Esophagus squamous epithelium (tissue), 5 donors: Measurements from ENCODE around the gene RASAL2. TPM values are rescaled to one million over a fixed set of nuclear protein-coding genes. Genes with fewer than 3 reads are reported as not detected.

Source experiments
- DNase-seq: peaks from one replicate; lab custom pipeline; 2025; lab: John Stamatoyannopoulos, UW
- H3K27ac ChIP-seq, 4 donors: fragments of 200-600 bp; sonication (generic); one replicate each; pipeline ENCODE4 v1.5.1; 2016 to 2019; ENCODE audit warnings: mild to moderate bottlenecking in 1 of 4
- H3K27me3 ChIP-seq, 4 donors: fragments of 200-600 bp; sonication (generic); 1 replicate in 3 of 4; 2 replicates in 1 of 4; pipeline versions ENCODE4 v1.5.1 to v1.6.0; 2017 to 2021; ENCODE audit warnings: antibody characterized with exemption in 1 of 4
- H3K36me3 ChIP-seq, 3 donors: fragments of 200-600 bp; sonication (generic); one replicate each; pipeline ENCODE4 v1.5.1; 2016 to 2019
- H3K4me1 ChIP-seq, 3 donors: fragments of 200-600 bp; sonication (generic); one replicate each; pipeline ENCODE4 v1.5.1; 2017 to 2019
- H3K4me3 ChIP-seq, 4 donors: fragments of 200-600 bp; sonication (generic); 1 replicate in 3 of 4; 2 replicates in 1 of 4; pipeline ENCODE4 v1.5.1; 2016 to 2019; ENCODE audit warnings: mild to moderate bottlenecking in 2 of 4, moderate library complexity in 1 of 4
- H3K9me3 ChIP-seq, 3 donors: fragments of 200-600 bp; sonication (generic); one replicate each; pipeline ENCODE4 v1.5.1; 2016 to 2019
- CTCF ChIP-seq, 6 experiments: fragments of 450-650 bp in 4 of 6; fragments of 200-600 bp in 2 of 6; sonication (generic) in 2 of 6; IDR thresholded peaks; one replicate each; pipeline ENCODE4 v1.5.1; 2016 to 2019; ENCODE audit warnings: antibody characterized with exemption in 6 of 6, mild to moderate bottlenecking in 4 of 6, moderate library complexity in 4 of 6
- POLR2A ChIP-seq, 4 donors: fragments of 450-650 bp; IDR thresholded peaks; one replicate each; pipeline ENCODE4 v1.6.1; 2017; ENCODE audit warnings: antibody characterized with exemption in 4 of 4, mild to moderate bottlenecking in 4 of 4, moderate library complexity in 3 of 4
- WGBS, 2 donors: methylation state at CpG; one replicate each; pipeline ENCODE4 v1.1.5; 2018; 5-methylcytosine and 5-hydroxymethylcytosine counted together
- intact Hi-C: fragments of 100-400 bp; cut with DNase I; formaldehyde crosslinking; loops from one replicate; pipeline ENCODE4 v1.15.0; 2022
- total RNA-seq, 4 donors: library from RNA; depleted of rRNA; stranded (reverse); fragments of >200 nt; gene quantifications; one replicate each; pipeline ENCODE4 v1.1.0, GENCODE V29; 2016
- donor health status: DM: yes; HTN: yes; CAD: no.

The RASAL2 gene
- total RNA-seq, 4 donors from 2014 or later, result 20.4 to 29.8 (median 25.5) TPM

GRCh38 chr1:178061620-178062019 lies 32.3 kb upstream of the RASAL2 start:
- DNase-seq, result no peak
- 50 to 63% methylated on average over 1 of the region's 1 CpG for WGBS, 2 donors
- H3K9me3 ChIP-seq, result no peaks in the 10 kb centered on the region
- no peaks in the 10 kb centered on the region for H3K27me3 ChIP-seq
- TF ChIP-seq POLR2A (IDR thresholded peaks at IDR 0.05) (no peak), CTCF (IDR thresholded peaks at IDR 0.05) (no peak)
- peak overlapping the region; percentile 59 to 81 (median 72) for H3K27ac ChIP-seq
- H3K4me3 ChIP-seq, result no peak overlapping the region
- intact Hi-C loops, result no loop called here
- H3K4me1 ChIP-seq, result peaks cover 25 to 53% (median 35%) of the 10 kb centered on the region in 3 donors
- no peaks in the 10 kb centered on the region for H3K36me3 ChIP-seq

GRCh38 chr1:178064191-178064821 lies 29.6 kb upstream of the RASAL2 start:
- Histone ChIP-seq H3K4me3 (no peak overlapping the region), H3K27ac (no peak overlapping the region), H3K27me3 (no peaks in the 10 kb centered on the region), H3K9me3 (no peaks in the 10 kb centered on the region), H3K36me3 (no peaks in the 10 kb centered on the region), H3K4me1 (peaks cover 12 to 27% (median 16%) of the 10 kb centered on the region in 3 donors)
- TF ChIP-seq CTCF (IDR thresholded peaks at IDR 0.05) (no peak), POLR2A (IDR thresholded peaks at IDR 0.05) (no peak)
- WGBS, 2 donors, result 82 to 85% methylated on average over 7 of the region's 8 CpGs
- intact Hi-C loops, result no loop called here
- no peak for DNase-seq

- Histone ChIP-seq H3K36me3 (no peaks in the 10 kb centered on the region), H3K4me3 (no peak overlapping the region), H3K27me3 (no peaks in the 10 kb centered on the region), H3K9me3 (no peaks in the 10 kb centered on the region), H3K4me1 (peaks cover 11 to 18% (median 11%) of the 10 kb centered on the region in 3 donors), H3K27ac (no peak overlapping the region)
- DNase-seq, result no peak
- WGBS, 2 donors, result 81 to 100% methylated on average over 1 to 3 of the region's 3 CpGs
- TF ChIP-seq CTCF (IDR thresholded peaks at IDR 0.05) (no peak), POLR2A (IDR thresholded peaks at IDR 0.05) (no peak)
- intact Hi-C loops, result no loop called here
These were observed 28.7 kb upstream of the RASAL2 start for GRCh38 chr1:178065250-178065649.

GRCh38 chr1:178066296-178066907 lies 27.5 kb upstream of the RASAL2 start:
- TF ChIP-seq CTCF (IDR thresholded peaks at IDR 0.05) (no peak), POLR2A (IDR thresholded peaks at IDR 0.05) (no peak)
- WGBS, 2 donors, result 86 to 93% methylated on average over 7 to 8 of the region's 8 CpGs
- intact Hi-C loops, result no loop called here
- Histone ChIP-seq H3K9me3 (no peaks in the 10 kb centered on the region), H3K27ac (no peak overlapping the region), H3K36me3 (no peaks in the 10 kb centered on the region), H3K4me3 (no peak overlapping the region), H3K4me1 (peaks cover 0 to 6% (median 2%) of the 10 kb centered on the region in 3 donors), H3K27me3 (no peaks in the 10 kb centered on the region)
- no peak for DNase-seq

GRCh38 chr1:178066908-178067614 lies 26.8 kb upstream of the RASAL2 start:
- intact Hi-C loops, result no loop called here
- WGBS, 2 donors, result 62 to 71% methylated on average over 6 of the region's 6 CpGs
- Histone ChIP-seq H3K4me3 (no peak overlapping the region), H3K4me1 (no peaks in the 10 kb centered on the region), H3K9me3 (no peaks in the 10 kb centered on the region), H3K27ac (no peak overlapping the region), H3K36me3 (no peaks in the 10 kb centered on the region), H3K27me3 (no peaks in the 10 kb centered on the region)
- TF ChIP-seq CTCF (IDR thresholded peaks at IDR 0.05) (no peak), POLR2A (IDR thresholded peaks at IDR 0.05) (no peak)
- no peak for DNase-seq
